Activated CD4-positive, alpha-beta T cell treated with anti-CD3 and anti-CD28 coated beads, Interleukin-2, amount 50 U/mL, for 24 hours (primary cell): ENCODE results near the gene PPFIA2.

Experiments
- DNase-seq, 2 donors: peaks; one replicate each; pipeline ENCODE4 v3.0.0-alpha.2; 2020; ENCODE audit warnings: low read depth in 1 of 2, low spot score in 1 of 2

The PPFIA2 gene

GRCh38 chr12:81274637-81275529 lies 484.3 kb downstream of the PPFIA2 start:
- DNase-seq, result no peak

- DNase-seq, result no peak
Observed at GRCh38 chr12:81270385-81270784, 488.8 kb downstream of the PPFIA2 start.

DNA sequence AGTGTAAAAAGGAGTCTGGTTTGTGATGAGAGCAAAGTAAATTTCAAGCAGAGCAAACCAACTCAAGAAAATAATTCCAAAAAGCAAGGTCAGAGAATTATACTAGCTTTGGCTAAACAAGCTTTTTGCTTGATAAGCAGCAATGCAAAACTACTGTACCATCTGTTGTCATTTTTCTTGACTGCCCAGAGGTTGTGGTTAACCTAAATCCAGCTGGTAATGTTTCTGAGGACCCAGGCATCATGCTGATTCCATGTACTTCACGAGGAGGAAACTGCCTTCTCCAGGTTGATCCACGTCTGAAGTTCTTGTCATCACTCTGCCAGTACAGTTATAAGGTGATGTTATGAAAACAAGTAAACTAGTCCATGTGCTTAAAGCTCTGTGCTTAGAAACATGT lies 496.1 kb downstream of the PPFIA2 start:
- no peak for DNase-seq

DNA sequence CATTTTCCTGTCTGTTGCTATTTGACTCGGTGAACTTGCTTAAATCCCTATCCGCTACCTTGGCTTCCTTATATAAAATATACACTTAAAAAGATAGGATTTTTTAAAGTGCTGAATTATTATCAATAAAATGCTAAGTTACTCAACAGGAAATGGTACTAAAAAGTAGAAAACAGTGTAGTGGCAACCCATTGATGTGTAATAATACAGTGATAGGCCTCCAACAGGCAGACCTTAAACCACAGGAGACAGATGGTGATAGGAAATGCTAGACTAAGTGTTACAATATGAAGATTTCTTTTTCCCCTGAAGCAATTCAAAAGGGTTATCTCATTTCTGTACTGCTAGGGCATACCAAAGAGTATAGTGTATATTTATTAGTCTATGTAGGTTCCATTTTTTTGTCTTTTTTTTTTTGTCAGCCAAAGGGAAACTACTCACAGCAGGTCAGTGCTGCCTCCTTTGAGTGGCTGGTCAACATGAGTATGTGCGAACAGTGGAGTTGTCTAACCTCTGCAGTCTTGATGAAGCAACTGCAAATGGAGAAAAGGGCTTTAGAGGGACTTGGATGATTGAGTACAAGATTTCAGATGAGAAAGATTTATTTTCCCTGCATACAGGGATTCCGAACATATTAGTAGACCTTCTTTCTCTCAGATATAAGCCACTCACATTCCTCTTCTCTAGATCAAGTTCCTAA lies 497.5 kb downstream of the PPFIA2 start:
- DNase-seq, result no peak

- no peak for DNase-seq
Observed at GRCh38 chr12:81259360-81259759, 499.8 kb downstream of the PPFIA2 start.

- no peak for DNase-seq
Observed at GRCh38 chr12:81257947-81258551, 501.1 kb downstream of the PPFIA2 start.

DNA sequence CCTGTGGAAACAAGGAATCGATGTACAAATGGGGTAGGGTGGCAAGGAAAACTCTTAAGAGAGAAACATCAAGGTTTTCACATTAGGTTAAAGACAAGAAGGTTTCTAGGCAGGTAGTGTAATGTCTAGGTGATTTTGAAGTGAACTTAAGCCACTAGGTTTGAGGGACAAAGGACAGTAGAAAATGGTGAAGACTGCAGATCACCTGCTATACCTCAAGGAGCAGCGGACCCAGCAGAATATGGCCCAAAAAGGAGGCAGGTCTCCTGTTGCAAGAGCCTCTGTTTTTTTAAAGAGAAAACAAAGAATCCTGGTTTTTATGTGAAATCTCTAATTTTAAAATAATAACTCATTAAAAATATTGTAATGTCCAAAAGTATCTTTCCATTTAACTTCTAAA lies 503.2 kb downstream of the PPFIA2 start:
- no peak for DNase-seq

DNA sequence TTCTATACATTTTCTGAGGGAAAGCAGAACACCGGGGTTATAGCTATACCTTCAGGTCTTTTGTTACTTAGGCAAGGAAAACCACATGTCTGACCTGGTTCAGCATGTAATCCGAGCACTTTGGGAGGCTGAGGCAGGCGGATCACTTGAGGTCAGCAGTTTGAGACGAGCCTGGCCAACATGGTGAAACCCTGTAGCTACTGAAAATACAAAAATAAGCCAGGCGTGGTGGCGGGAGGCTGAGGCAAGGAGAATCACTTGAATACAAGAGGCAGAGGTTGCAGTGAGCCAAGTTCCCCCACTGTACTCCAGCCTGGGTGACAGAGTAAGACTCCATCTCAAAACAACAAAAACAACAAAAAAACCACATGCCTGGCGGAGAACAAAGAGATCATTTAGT lies 503.7 kb downstream of the PPFIA2 start:
- DNase-seq, result no peak

DNA sequence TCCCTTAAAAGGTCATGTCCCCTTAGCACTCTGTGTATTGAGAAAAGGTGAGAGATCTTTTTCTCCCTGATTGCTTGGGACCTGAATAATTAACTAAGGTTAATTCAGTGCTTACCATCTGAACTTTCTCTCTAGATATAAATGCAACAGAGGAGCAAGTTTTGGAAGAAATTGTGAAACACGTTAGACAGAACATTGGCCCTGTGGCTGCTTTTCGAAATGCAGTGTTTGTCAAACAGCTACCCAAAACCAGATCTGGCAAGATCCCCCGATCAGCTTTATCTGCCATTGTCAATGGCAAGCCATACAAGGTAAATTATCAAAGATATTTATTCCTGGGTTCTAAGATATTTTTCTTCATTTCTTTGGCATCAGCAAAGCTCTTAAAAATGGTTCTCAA lies 505.8 kb downstream of the PPFIA2 start:
- no peak for DNase-seq

DNA sequence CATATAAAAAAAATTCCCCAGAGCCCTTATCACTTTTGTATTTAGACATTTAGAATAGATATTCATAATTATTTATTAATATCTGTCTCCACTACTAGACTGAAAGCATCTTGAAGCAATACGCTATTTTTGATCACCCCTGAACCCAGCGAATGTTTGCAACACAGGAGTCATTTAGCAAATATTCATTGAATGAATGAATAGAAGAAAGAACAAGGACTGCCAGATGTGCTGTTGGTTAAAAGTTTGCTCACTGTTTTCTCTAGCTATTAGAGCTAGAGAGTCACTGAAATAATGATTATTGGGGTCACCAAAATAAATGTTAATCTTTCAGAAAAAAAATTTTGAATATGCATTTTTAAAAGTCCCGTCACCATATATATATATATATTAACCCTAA lies 506.9 kb downstream of the PPFIA2 start:
- DNase-seq, result no peak

DNA sequence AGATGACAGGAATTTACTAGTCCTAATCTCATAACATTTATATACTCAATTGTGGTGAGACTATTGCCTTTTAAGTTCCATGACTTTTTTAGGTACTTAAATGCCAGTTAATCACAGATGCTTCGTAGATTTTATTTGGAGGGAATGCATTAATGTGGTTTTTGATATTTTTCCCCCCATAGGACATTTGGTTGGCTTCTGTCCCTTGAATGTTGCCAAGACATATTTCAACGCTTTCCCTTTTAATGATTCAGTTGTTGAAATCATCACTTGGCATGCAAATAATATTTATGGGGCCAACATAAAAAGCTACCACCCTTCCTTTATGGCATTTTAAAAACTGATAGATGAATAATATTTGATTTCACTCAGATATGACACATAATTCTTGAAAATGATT lies 509.2 kb downstream of the PPFIA2 start:
- DNase-seq, result no peak

DNA sequence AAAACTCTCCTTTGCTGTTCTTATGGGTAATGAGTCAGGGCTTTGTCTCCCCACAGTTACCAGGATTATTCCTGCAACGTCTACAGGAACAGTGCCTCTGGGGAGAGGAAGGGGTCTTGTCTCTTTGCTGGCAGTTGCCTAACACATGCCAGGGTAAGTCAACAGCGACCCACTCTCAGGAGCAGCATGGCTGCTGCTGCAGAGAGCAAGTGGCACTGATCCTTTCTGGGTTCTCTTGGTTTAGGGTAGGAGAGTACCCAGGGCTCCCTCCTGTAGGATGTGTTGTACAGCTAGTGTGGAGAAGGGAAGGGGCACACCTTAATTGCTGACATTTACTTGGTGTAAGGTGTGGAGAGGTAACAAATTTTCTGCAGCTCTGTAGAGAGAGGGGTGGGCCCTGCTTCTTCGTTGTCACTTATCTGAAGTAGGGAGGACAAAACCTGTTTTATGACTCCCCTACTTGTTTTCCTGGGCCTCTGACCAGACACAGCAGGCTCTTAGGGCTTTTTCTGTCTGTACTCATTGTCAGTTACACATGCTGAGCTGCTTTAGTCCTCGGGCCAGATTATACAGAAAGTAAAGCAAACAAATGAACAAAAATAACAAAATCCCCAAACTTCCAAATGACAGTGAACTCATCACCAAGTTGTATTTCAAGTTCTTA lies 513.1 kb downstream of the PPFIA2 start:
- no peak for DNase-seq

GRCh38 chr12:81245458-81245857 lies 513.7 kb downstream of the PPFIA2 start:
- DNase-seq, result no peak

GRCh38 chr12:81231574-81232368 lies 527.4 kb downstream of the PPFIA2 start:
- no peak for DNase-seq

DNA sequence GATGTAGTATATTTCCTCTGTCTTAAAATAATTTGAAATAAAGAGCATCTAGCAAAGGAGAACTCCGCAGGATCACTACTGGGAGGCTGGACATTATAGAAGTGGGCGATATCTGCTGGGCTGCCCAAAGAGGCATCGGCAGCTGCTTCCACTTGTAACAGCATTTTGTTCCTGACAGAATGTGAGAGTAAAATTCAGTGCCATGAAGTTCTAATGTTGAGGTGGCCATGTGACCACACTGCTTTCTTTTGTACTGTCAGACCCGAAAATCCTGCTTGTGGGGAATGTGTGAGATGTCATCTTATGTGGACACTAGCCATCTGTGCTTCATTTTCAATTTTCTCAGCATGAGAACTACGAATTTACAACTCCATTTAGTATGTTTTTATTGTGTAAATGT lies 529.4 kb downstream of the PPFIA2 start:
- DNase-seq, result no peak

DNA sequence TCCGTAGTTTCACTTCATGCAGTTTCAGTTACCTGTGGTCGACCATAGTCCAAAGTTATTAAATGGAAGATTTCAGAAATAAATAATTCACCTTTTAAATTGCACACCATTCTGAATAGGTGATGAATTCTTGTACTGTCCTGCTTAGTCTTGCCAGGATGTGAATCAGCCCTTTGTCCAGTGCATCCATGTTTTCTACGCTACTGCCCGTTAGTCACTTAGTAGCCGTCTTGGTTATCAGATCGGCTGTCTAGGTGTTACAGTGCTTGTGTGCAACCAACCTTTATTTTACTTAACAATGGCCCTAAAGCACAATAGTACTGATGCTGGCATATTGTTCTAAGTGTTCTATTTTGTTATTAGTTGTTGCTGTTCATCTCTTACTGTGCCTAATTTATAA lies 534.5 kb downstream of the PPFIA2 start:
- DNase-seq, result no peak

GRCh38 chr12:81222846-81223592 lies 536.1 kb downstream of the PPFIA2 start:
- no peak for DNase-seq

DNA sequence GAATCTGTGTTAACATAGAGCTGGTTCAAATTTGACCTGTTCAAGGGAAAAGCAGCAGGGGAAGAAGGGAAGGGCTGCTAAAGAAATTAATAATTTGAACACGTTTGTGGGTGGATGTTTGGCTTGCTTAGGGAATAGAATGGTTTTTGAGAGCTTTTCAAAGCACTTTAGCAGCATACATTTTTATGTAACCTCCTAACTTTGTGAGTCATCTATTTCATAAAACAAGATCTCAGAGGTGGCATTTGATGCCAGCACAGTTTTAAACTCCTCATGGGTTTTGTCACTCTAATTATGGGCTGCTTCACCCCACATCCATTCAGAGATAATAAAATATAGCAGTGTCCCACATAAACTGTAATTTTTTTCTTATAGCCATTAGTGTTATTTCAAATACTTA lies 537.5 kb downstream of the PPFIA2 start:
- no peak for DNase-seq

DNA sequence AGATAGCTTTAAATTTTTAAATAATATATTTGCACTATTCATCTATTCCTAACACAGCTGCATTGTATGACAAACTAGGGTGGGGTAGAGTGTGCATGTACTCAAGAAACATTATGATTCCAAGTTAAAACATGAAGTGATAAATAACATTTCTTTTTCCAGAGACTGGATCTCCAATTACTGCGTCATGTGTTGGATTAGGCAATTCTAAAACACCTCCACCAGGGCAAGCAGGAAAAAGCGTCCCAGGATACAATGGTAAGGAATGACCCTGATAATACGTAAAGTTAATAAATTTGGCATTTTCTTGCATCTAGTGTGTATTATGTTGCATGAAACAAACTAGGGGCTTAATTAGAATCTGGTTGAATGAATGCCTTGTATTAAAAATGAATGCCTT lies 542.4 kb downstream of the PPFIA2 start:
- DNase-seq, result no peak
